Sigmoid colon (tissue), 4 donors: ENCODE results near the gene TFIP11.

ENCODE experiments used
- CTCF ChIP-seq, 4 experiments: fragments of 450-650 bp in 3 of 4; fragments of 200-600 bp in 1 of 4; IDR thresholded peaks; one replicate each; pipeline ENCODE4 v1.5.1; 2016 to 2019; ENCODE audit warnings: antibody characterized with exemption in 4 of 4, mild to moderate bottlenecking in 3 of 4, moderate library complexity in 2 of 4
- EP300 ChIP-seq, 4 donors: sonication (generic); formaldehyde crosslinking; IDR thresholded peaks; one replicate each; pipeline ENCODE4 v1.6.1; 2017; ENCODE audit warnings: antibody characterized with exemption in 4 of 4
- POLR2A ChIP-seq, 2 donors: fragments of 450-650 bp; IDR thresholded peaks; one replicate each; pipeline ENCODE4 v1.6.1; 2016; ENCODE audit warnings: antibody characterized with exemption in 2 of 2, mild to moderate bottlenecking in 2 of 2, moderate library complexity in 2 of 2

- TF ChIP-seq POLR2A (IDR thresholded peaks at IDR 0.05), result no peak
- TF ChIP-seq CTCF (IDR thresholded peaks at IDR 0.05), result no peak
- TF ChIP-seq EP300 (IDR thresholded peaks at IDR 0.05), result no peak
Observed at GRCh38 chr22:26556904-26557303, 44.6 kb upstream of the TFIP11 start.
